ENCODE data around the gene FBXW4.
A peak's percentile ranks its signal among the peaks of the same experiment; 100 is the strongest.

Gene FBXW4

GRCh38 chr10:101694674-101695403 is at the start of gene FBXW4 (continued):
- TF ChIP-seq BCL6B (tag by site-specific recombination; IDR thresholded peaks at IDR 0.05) (no peak), PRDM10 (tag by site-specific recombination; IDR thresholded peaks at IDR 0.05) (peak; percentile 66; the same call in 1 of the 2 replicates), ZNF658 (tag by site-specific recombination; IDR thresholded peaks at IDR 0.05) (no peak), RBAK (tag by site-specific recombination; IDR thresholded peaks at IDR 0.05) (no peak), ZNF311 (tag by site-specific recombination; IDR thresholded peaks at IDR 0.05; ENCODE audit: borderline replicate concordance) (no peak), ZNF701 (tag by site-specific recombination; IDR thresholded peaks at IDR 0.05) (no peak), SALL2 (tag by site-specific recombination; IDR thresholded peaks at IDR 0.05; ENCODE audit: borderline replicate concordance) (no peak), ZBTB17 (tag by site-specific recombination; IDR thresholded peaks at IDR 0.05) (peak; percentile 19; the same call in 1 of the 2 replicates), ZNF26 (tag by site-specific recombination; IDR thresholded peaks at IDR 0.05) (no peak), ZNF530 (tag by site-specific recombination; IDR thresholded peaks at IDR 0.05; ENCODE audit: low read depth) (no peak), ZNF266 (tag by site-specific recombination; IDR thresholded peaks at IDR 0.05; ENCODE audit: low read depth) (0 out of 2 replicates have a peak, but pooled peaks have one; percentile 52), ZBTB48 (tag by site-specific recombination; IDR thresholded peaks at IDR 0.05) (peak; percentile 89), ZBTB7A (tag by site-specific recombination; IDR thresholded peaks at IDR 0.05; ENCODE audit: low read depth) (peak; percentile 37; the same call in 1 of the 2 replicates), ZBTB20 (tag by site-specific recombination; IDR thresholded peaks at IDR 0.05) (peak; percentile 91), KLF7 (tag by site-specific recombination; IDR thresholded peaks at IDR 0.05; ENCODE audit: borderline replicate concordance) (0 out of 2 replicates have a peak, but pooled peaks have one; percentile 61), ZNF558 (tag by site-specific recombination; IDR thresholded peaks at IDR 0.05) (no peak), REPIN1 (tag by site-specific recombination; IDR thresholded peaks at IDR 0.05; ENCODE audit: low read depth) (no peak; the same call in none of the 2 replicates), ZNF391 (tag by site-specific recombination; IDR thresholded peaks at IDR 0.05; ENCODE audit: borderline replicate concordance, low read depth) (0 out of 2 replicates have a peak, but pooled peaks have one; percentile 56), PRDM6 (tag by site-specific recombination; IDR thresholded peaks at IDR 0.05) (no peak), ZNF10 (tag by site-specific recombination; IDR thresholded peaks at IDR 0.05) (no peak; the same call in 1 of the 2 replicates), WT1 (tag by site-specific recombination; IDR thresholded peaks at IDR 0.05) (peak; percentile 65), ZNF354C (tag by site-specific recombination; IDR thresholded peaks at IDR 0.05; ENCODE audit: borderline replicate concordance, low read depth) (no peak), OSR2 (tag by site-specific recombination; IDR thresholded peaks at IDR 0.05) (no peak), ZNF664 (tag by site-specific recombination; IDR thresholded peaks at IDR 0.05) (no peak), PRDM1 (tag by site-specific recombination; IDR thresholded peaks at IDR 0.05) (peak; percentile 76), ZNF623 (tag by site-specific recombination; IDR thresholded peaks at IDR 0.05) (0 out of 2 replicates have a peak, but pooled peaks have one; percentile 4), REST (tag by site-specific recombination; IDR thresholded peaks at IDR 0.05) (no peak; the same call in 1 of the 2 replicates)
